Neutrophil (primary cell): ENCODE data around the gene VCAN.

ENCODE experiments used
- H3K27ac ChIP-seq: fragments of 200-600 bp; sonication (generic); 2 replicates; pipeline ENCODE4 v1.5.1; 2016; ENCODE audit warnings: mild to moderate bottlenecking, moderate library complexity
- H3K27me3 ChIP-seq: fragments of 200-600 bp; sonication (generic); 2 replicates; pipeline ENCODE4 v1.6.0; 2016; ENCODE audit warnings: mild to moderate bottlenecking
- H3K36me3 ChIP-seq: fragments of 200-600 bp; sonication (generic); 2 replicates; pipeline ENCODE4 v1.5.1; 2017
- H3K4me1 ChIP-seq, 2 experiments: fragments of 200-600 bp in 1 of 2; sonication (generic) in 1 of 2; 1 replicate in 1 of 2; 2 replicates in 1 of 2; pipeline versions ENCODE4 v1.5.1 to v1.6.1; 2013 to 2016; ENCODE audit warnings: low read depth in 1 of 2, low read length in 1 of 2, mild to moderate bottlenecking in 1 of 2, moderate library complexity in 1 of 2; ENCODE audit not compliant: control insufficient read depth in 1 of 2, insufficient read depth in 1 of 2
- H3K4me3 ChIP-seq, 2 experiments: fragments of 200-600 bp in 1 of 2; sonication (generic) in 1 of 2; 1 replicate in 1 of 2; 2 replicates in 1 of 2; pipeline ENCODE4 v1.5.1; 2013 to 2016; ENCODE audit warnings: low read depth in 1 of 2, low read length in 1 of 2, mild to moderate bottlenecking in 1 of 2, moderate library complexity in 1 of 2
- H3K9me3 ChIP-seq: fragments of 200-600 bp; sonication (generic); 2 replicates; pipeline ENCODE4 v1.5.1; 2016
- TF ChIP-seq, protein P1 (sequence below): fragments of 200-600 bp; sonication (generic); IDR thresholded peaks from 2 replicates; pipeline ENCODE4 v1.5.1; 2016; ENCODE audit warnings: antibody characterized with exemption

Gene VCAN

GRCh38 chr5:83564069-83564749 is 92.7 kb downstream of the VCAN start:
- Histone ChIP-seq H3K27me3 (peaks cover 22% of the 10 kb centered on the region), H3K9me3 (no peaks in the 10 kb centered on the region), H3K4me3 (no peak overlapping the region), H3K4me1 (no peaks in the 10 kb centered on the region), H3K27ac (no peak overlapping the region), H3K36me3 (no peaks in the 10 kb centered on the region)
- TF ChIP-seq, protein P1, sequence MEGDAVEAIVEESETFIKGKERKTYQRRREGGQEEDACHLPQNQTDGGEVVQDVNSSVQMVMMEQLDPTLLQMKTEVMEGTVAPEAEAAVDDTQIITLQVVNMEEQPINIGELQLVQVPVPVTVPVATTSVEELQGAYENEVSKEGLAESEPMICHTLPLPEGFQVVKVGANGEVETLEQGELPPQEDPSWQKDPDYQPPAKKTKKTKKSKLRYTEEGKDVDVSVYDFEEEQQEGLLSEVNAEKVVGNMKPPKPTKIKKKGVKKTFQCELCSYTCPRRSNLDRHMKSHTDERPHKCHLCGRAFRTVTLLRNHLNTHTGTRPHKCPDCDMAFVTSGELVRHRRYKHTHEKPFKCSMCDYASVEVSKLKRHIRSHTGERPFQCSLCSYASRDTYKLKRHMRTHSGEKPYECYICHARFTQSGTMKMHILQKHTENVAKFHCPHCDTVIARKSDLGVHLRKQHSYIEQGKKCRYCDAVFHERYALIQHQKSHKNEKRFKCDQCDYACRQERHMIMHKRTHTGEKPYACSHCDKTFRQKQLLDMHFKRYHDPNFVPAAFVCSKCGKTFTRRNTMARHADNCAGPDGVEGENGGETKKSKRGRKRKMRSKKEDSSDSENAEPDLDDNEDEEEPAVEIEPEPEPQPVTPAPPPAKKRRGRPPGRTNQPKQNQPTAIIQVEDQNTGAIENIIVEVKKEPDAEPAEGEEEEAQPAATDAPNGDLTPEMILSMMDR, result no peak

- no peak overlapping the region for H3K4me3 ChIP-seq
- peaks cover 13% of the 10 kb centered on the region for H3K27me3 ChIP-seq
- no peaks in the 10 kb centered on the region for H3K36me3 ChIP-seq
- TF ChIP-seq, protein P1, result no peak
- no peak overlapping the region for H3K27ac ChIP-seq
- H3K9me3 ChIP-seq, result no peaks in the 10 kb centered on the region
- no peaks in the 10 kb centered on the region for H3K4me1 ChIP-seq
Observed at GRCh38 chr5:83567741-83568140, 96.2 kb downstream of the VCAN start.

DNA sequence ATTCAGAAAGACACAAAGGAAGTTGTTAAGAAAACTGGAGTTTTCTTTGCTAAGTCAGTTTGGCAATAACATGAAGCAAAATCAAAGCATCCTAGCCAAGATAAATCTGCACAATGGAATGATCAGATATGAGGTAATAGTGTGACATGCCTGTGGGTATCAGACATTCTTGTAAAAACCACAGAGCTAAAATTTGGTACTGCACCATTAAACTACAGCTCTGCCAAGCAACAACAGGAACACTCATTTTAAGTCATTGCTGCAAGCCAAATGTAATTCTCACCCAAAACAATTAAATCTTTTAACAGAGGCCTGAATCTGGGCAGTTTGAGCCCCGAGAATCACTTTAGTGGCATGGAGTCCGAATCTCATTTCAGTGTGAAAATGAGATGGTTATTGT is 96.6 kb downstream of the VCAN start:
- Histone ChIP-seq H3K4me3 (no peak overlapping the region), H3K27me3 (peaks cover 13% of the 10 kb centered on the region), H3K9me3 (no peaks in the 10 kb centered on the region), H3K27ac (no peak overlapping the region), H3K4me1 (no peaks in the 10 kb centered on the region), H3K36me3 (no peaks in the 10 kb centered on the region)
- TF ChIP-seq, protein P1, result no peak

- Histone ChIP-seq H3K36me3 (no peaks in the 10 kb centered on the region), H3K27me3 (peaks cover 5% of the 10 kb centered on the region)
Observed at GRCh38 chr5:83570916-83571315, 99.4 kb downstream of the VCAN start.

GRCh38 chr5:83572271-83572670 is 100.7 kb downstream of the VCAN start:
- Histone ChIP-seq H3K27ac (no peak overlapping the region), H3K4me3 (no peak overlapping the region), H3K36me3 (no peaks in the 10 kb centered on the region), H3K4me1 (no peaks in the 10 kb centered on the region), H3K27me3 (no peaks in the 10 kb centered on the region), H3K9me3 (no peaks in the 10 kb centered on the region)
- TF ChIP-seq, protein P1, result no peak

More at GRCh38 chr5:83570916-83571315, 99.4 kb downstream of the VCAN start:
- no peaks in the 10 kb centered on the region for H3K4me1 ChIP-seq
- H3K27ac ChIP-seq, result no peak overlapping the region
- no peaks in the 10 kb centered on the region for H3K9me3 ChIP-seq
- TF ChIP-seq, protein P1, result no peak
- H3K4me3 ChIP-seq, result no peak overlapping the region
